ENCODE measurements around the gene APOD. TPM values are rescaled to one million over a fixed set of nuclear protein-coding genes. Genes with fewer than 3 reads are reported as not detected.

APOD gene
- total RNA-seq, 6 experiments from 2014 or later, result 0.29 to 5.6 (median 0.41) TPM

DNA sequence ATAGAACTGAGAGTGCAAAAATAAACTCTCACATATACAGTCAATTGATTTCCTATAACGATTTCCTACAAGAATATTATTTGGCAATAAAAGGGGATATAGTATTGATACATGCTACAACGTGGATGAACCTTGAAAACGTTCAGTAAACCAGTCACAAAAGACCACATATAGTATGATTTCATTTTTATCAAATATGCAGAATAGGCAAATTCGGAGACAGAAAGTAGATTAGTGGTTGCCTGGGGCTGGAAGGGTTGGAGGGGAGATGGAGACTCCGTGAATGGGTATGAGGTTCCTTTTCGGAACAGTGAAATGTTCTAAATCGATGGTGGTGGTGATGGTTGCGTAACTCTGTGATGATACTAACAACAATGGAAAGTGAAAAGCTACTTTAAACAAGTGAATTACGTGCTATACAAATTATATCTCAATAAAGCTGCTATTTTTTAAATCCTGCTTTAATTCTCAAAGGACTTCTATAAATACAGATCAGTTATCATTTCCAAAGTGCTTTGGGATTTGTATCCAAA is 6.0 kb downstream of the APOD start:
- TF ChIP-seq POLR2A (IDR thresholded peaks at IDR 0.05), result no peak
- TF ChIP-seq, protein P1, sequence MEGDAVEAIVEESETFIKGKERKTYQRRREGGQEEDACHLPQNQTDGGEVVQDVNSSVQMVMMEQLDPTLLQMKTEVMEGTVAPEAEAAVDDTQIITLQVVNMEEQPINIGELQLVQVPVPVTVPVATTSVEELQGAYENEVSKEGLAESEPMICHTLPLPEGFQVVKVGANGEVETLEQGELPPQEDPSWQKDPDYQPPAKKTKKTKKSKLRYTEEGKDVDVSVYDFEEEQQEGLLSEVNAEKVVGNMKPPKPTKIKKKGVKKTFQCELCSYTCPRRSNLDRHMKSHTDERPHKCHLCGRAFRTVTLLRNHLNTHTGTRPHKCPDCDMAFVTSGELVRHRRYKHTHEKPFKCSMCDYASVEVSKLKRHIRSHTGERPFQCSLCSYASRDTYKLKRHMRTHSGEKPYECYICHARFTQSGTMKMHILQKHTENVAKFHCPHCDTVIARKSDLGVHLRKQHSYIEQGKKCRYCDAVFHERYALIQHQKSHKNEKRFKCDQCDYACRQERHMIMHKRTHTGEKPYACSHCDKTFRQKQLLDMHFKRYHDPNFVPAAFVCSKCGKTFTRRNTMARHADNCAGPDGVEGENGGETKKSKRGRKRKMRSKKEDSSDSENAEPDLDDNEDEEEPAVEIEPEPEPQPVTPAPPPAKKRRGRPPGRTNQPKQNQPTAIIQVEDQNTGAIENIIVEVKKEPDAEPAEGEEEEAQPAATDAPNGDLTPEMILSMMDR (IDR thresholded peaks at IDR 0.05), result no peak
- WGBS (ENCODE audit: insufficient coverage, low coverage, low lambda C conversion rate, missing lambda C conversion rate), result 63% methylated on average over 9 of the region's 9 CpGs
- no peaks in the 10 kb centered on the region for H3K36me3 ChIP-seq
- H3K4me1 ChIP-seq, result no peaks in the 10 kb centered on the region
- H3K27me3 ChIP-seq, result no peaks in the 10 kb centered on the region
- no peak for ATAC-seq
- H3K4me3 ChIP-seq, result no peak overlapping the region
- H3K9me3 ChIP-seq, result no peaks in the 10 kb centered on the region
- no peak for DNase-seq
- intact Hi-C loops (cut with DNase I), result no loop called here
- H3K27ac ChIP-seq, result no peak overlapping the region

DNA sequence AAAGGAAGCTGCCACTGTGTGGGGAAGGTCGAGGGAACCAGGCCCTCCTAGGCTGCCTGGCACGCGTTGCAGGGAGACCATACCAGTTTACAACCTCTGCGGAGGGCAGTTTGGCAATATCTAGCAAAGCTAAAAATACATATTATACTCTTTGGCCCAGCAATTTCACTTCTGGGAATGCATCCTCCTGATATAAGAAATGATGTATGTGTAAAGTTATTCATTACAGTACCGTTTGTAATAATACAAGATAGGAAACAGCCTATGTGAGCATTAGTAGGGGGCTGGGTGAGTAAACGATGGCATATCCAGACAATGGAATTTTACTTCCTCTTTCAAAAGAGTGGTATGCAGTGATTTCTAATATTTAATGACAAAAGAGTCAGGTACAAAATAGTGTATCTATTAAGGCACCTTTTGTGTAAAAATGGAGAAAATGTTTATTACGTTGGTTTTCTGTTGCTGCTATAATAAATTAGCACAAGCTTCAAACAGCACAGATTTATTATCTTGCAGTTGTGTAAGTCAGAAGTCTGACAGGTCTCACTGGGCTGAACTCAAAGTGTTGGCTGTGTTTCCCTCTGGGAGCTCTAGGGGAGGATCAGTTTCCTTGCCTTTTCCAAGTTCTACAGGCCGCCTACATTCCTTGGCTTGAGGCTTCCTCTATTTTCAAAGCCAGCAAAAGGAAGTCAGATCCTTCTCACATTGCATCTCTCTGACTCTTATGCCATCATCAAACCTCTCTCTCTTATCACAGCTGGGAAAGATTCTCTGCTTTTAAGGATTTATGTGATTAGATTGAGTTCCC is 9.0 kb downstream of the APOD start:
- Histone ChIP-seq H3K27me3 (no peaks in the 10 kb centered on the region), H3K4me3 (no peak overlapping the region), H3K36me3 (no peaks in the 10 kb centered on the region), H3K27ac (no peak overlapping the region), H3K4me1 (no peaks in the 10 kb centered on the region), H3K9me3 (no peaks in the 10 kb centered on the region)
- TF ChIP-seq POLR2A (IDR thresholded peaks at IDR 0.05), result no peak
- TF ChIP-seq, protein P1 (IDR thresholded peaks at IDR 0.05), result no peak
- intact Hi-C loops (cut with DNase I), result no loop called here
- ATAC-seq (no peak), DNase-seq (no peak)
- WGBS (ENCODE audit: insufficient coverage, low coverage, low lambda C conversion rate, missing lambda C conversion rate), result 69% methylated on average over 8 of the region's 8 CpGs

DNA sequence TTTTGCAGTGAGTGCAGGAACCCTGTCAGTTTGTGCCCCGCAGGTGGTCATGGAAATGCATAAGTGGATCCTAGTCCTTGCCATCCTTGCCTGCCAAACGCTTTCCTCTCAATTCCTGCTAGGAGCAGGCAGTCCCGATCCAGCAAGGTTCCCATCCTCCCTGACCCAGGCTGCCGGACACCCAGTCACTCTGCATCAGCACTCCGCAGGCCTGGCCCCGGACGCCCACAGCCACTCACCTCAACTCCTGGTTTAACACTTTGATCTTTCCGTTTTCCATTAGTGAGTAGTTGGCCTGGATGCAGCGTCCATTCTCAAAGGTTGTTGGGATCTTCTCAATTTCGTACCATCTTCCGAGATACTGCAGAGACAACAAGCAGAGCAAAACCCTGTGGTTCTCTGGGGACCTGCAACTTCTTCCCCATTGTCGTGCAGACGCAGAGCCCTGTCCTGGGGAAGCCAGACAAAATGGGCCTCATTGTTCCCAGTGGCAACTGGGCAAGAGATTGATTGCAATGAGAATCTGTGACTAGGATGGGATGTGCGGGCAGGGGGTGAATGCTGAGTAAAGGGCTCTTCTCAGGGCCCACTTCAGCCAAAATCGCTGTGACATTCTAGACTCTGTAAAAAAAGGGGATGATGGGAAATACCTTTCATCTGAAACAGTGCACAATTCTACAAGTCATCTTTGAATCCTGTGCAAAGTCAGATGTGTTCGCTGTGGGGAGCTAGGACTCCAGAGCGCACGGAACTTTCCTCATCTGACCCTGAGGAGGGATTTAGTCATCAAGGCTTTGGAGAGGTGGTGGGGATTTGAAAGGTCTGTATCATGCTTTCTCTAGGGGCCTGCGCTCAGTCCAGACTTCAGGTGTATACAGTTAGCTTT is 9.9 kb downstream of the APOD start:
- no peaks in the 10 kb centered on the region for H3K27me3 ChIP-seq
- intact Hi-C loops (cut with DNase I), result no loop called here
- H3K4me1 ChIP-seq, result no peaks in the 10 kb centered on the region
- no peaks in the 10 kb centered on the region for H3K9me3 ChIP-seq
- no peak overlapping the region for H3K27ac ChIP-seq
- DNase-seq (no peak), ATAC-seq (no peak)
- no peak for TF ChIP-seq POLR2A (IDR thresholded peaks at IDR 0.05)
- TF ChIP-seq, protein P1 (IDR thresholded peaks at IDR 0.05), result no peak
- WGBS (ENCODE audit: insufficient coverage, low coverage, low lambda C conversion rate, missing lambda C conversion rate), result 86% methylated on average over 13 of the region's 19 CpGs
- H3K36me3 ChIP-seq, result no peaks in the 10 kb centered on the region
- H3K4me3 ChIP-seq, result no peak overlapping the region

DNA sequence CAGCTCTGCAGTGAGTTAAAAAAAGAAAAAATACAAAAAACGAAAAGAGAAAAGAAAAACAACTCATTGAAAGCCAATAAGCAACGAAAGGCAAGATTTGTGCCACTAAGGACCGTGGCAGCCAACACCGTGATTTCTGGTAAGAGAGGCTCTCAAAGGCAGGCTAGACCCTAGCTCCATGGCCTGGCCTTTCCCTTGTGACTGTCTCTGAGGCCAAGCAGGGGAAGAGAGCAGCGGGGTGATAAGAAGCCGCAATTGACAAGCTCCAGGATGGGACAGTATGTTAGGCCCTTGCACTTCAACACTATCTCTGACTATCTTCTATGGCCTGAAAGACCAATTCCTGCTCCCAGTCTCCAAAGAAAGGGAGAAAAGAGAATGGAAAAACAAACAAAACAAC is 12.4 kb downstream of the APOD start:
- 84% methylated on average over 4 of the region's 6 CpGs for WGBS (ENCODE audit: insufficient coverage, low coverage, low lambda C conversion rate, missing lambda C conversion rate)

More for the DNA sequence above, 12.4 kb downstream of the APOD start:
- no peaks in the 10 kb centered on the region for H3K4me1 ChIP-seq
- no peak overlapping the region for H3K4me3 ChIP-seq
- H3K36me3 ChIP-seq, result no peaks in the 10 kb centered on the region
- ATAC-seq (no peak), DNase-seq (no peak)
- TF ChIP-seq, protein P1 (IDR thresholded peaks at IDR 0.05), result no peak
- TF ChIP-seq POLR2A (IDR thresholded peaks at IDR 0.05), result no peak
- intact Hi-C loops (cut with DNase I), result no loop called here
- H3K27me3 ChIP-seq, result no peaks in the 10 kb centered on the region
- no peaks in the 10 kb centered on the region for H3K9me3 ChIP-seq
- H3K27ac ChIP-seq, result no peak overlapping the region
